ENCODE data around the gene VAV2.

The VAV2 gene

GRCh38 chr9:133729617-133730281 is 262.4 kb downstream of the VAV2 start:
- Histone ChIP-seq H3K4ac (ENCODE audit: low read length) (peak overlapping the region; percentile 37), H3K4me2 (ENCODE audit: insufficient read depth, low read length, poor library complexity, severe bottlenecking) (no peak overlapping the region), H3K4me3 (ENCODE audit: low read length in 2 of 2) (no peak overlapping the region), H3K4me1 (ENCODE audit: control insufficient read depth in 2 of 2, insufficient read depth in 1 of 2, low read depth in 1 of 2, low read length in 2 of 2) (peaks cover 0 to under 1% of the 10 kb centered on the region in 2 donors), H3K9me3 (replicated peaks in 1 of 2; ENCODE audit: control insufficient read depth in 2 of 2, insufficient read depth in 1 of 2, low read depth in 1 of 2, low read length in 2 of 2) (peaks cover 0 to 2% of the 10 kb centered on the region in 2 donors), H3K27ac (replicated peaks; ENCODE audit: low read length) (no peak overlapping the region), H3K36me3 (replicated peaks in 1 of 2; ENCODE audit: control insufficient read depth in 2 of 2, insufficient read depth in 2 of 2, low read length in 2 of 2) (no peaks in the 10 kb centered on the region), H3K23ac (ENCODE audit: low read depth, low read length, poor library complexity) (peak overlapping the region; percentile 65), H2BK12ac (ENCODE audit: low read length) (no peak overlapping the region), H3K9ac (ENCODE audit: low read depth, low read length, poor library complexity) (no peak overlapping the region), H4K8ac (ENCODE audit: low read depth, low read length) (no peak overlapping the region), H4K91ac (ENCODE audit: low read depth, low read length, poor library complexity) (no peak overlapping the region), H2BK15ac (ENCODE audit: low read length) (no peak overlapping the region), H2BK5ac (ENCODE audit: low read length) (no peak overlapping the region), H2BK120ac (ENCODE audit: low read depth, low read length) (no peak overlapping the region), H3K18ac (ENCODE audit: low read length) (peak overlapping the region; percentile 57), H3K14ac (ENCODE audit: low read length) (no peak overlapping the region), H2AFZ (ENCODE audit: low read length) (no peak overlapping the region), H3K79me1 (ENCODE audit: low read depth, low read length) (no peaks in the 10 kb centered on the region), H3K27me3 (ENCODE audit: control insufficient read depth in 3 of 3, insufficient read depth in 3 of 3, low read depth in 1 of 3, low read length in 3 of 3) (peaks cover 0 to 2% (median 0%) of the 10 kb centered on the region in 3 experiments), H2AK5ac (ENCODE audit: low read depth, low read length) (no peak overlapping the region)
- no CpG with 5 or more reads among the region's 19 CpGs for WGBS, 2 donors (ENCODE audit: extremely low coverage in 2 of 2, insufficient read length in 2 of 2, insufficient replicate concordance in 1 of 2)
- no peak for DNase-seq (ENCODE audit: low spot score)

GRCh38 chr9:133728856-133729616 is 263.1 kb downstream of the VAV2 start:
- Histone ChIP-seq H3K27me3 (ENCODE audit: control insufficient read depth in 3 of 3, insufficient read depth in 3 of 3, low read depth in 1 of 3, low read length in 3 of 3) (peaks cover 0 to 2% (median 0%) of the 10 kb centered on the region in 3 experiments), H2AFZ (ENCODE audit: low read length) (no peak overlapping the region), H4K8ac (ENCODE audit: low read depth, low read length) (no peak overlapping the region), H2BK15ac (ENCODE audit: low read length) (no peak overlapping the region), H2BK12ac (ENCODE audit: low read length) (no peak overlapping the region), H3K14ac (ENCODE audit: low read length) (no peak overlapping the region), H2AK5ac (ENCODE audit: low read depth, low read length) (peak overlapping the region; percentile 36), H2BK5ac (ENCODE audit: low read length) (no peak overlapping the region), H2BK120ac (ENCODE audit: low read depth, low read length) (no peak overlapping the region), H3K4me3 (ENCODE audit: low read length in 2 of 2) (no peak overlapping the region), H3K27ac (replicated peaks; ENCODE audit: low read length) (no peak overlapping the region), H3K9ac (ENCODE audit: low read depth, low read length, poor library complexity) (no peak overlapping the region), H3K4me1 (ENCODE audit: control insufficient read depth in 2 of 2, insufficient read depth in 1 of 2, low read depth in 1 of 2, low read length in 2 of 2) (no peaks in the 10 kb centered on the region), H3K79me1 (ENCODE audit: low read depth, low read length) (no peaks in the 10 kb centered on the region), H3K4ac (ENCODE audit: low read length) (no peak overlapping the region), H4K91ac (ENCODE audit: low read depth, low read length, poor library complexity) (no peak overlapping the region), H3K4me2 (ENCODE audit: insufficient read depth, low read length, poor library complexity, severe bottlenecking) (no peak overlapping the region), H3K36me3 (replicated peaks in 1 of 2; ENCODE audit: control insufficient read depth in 2 of 2, insufficient read depth in 2 of 2, low read length in 2 of 2) (no peaks in the 10 kb centered on the region), H3K23ac (ENCODE audit: low read depth, low read length, poor library complexity) (no peak overlapping the region), H3K18ac (ENCODE audit: low read length) (peak overlapping the region; percentile 51), H3K9me3 (replicated peaks in 1 of 2; ENCODE audit: control insufficient read depth in 2 of 2, insufficient read depth in 1 of 2, low read depth in 1 of 2, low read length in 2 of 2) (peaks cover 2 to 3% of the 10 kb centered on the region in 2 donors)
- DNase-seq (ENCODE audit: low spot score), result no peak
- 93 to 100% methylated on average over 2 to 4 of the region's 10 CpGs for WGBS, 2 donors (ENCODE audit: extremely low coverage in 2 of 2, insufficient read length in 2 of 2, insufficient replicate concordance in 1 of 2)

GRCh38 chr9:133727876-133728441 is 264.2 kb downstream of the VAV2 start:
- peaks cover 2 to 3% of the 10 kb centered on the region in 2 donors for H3K9me3 ChIP-seq (replicated peaks in 1 of 2; ENCODE audit: control insufficient read depth in 2 of 2, insufficient read depth in 1 of 2, low read depth in 1 of 2, low read length in 2 of 2)
- H2BK5ac ChIP-seq (ENCODE audit: low read length), result peak overlapping the region; percentile 75
- H3K4me2 ChIP-seq (ENCODE audit: insufficient read depth, low read length, poor library complexity, severe bottlenecking), result no peak overlapping the region
- DNase-seq (ENCODE audit: low spot score), result no peak
- H3K9ac ChIP-seq (ENCODE audit: low read depth, low read length, poor library complexity), result no peak overlapping the region
- H3K18ac ChIP-seq (ENCODE audit: low read length), result peak overlapping the region; percentile 38
- H3K36me3 ChIP-seq (replicated peaks in 1 of 2; ENCODE audit: control insufficient read depth in 2 of 2, insufficient read depth in 2 of 2, low read length in 2 of 2), result no peaks in the 10 kb centered on the region
- H3K27me3 ChIP-seq (ENCODE audit: control insufficient read depth in 3 of 3, insufficient read depth in 3 of 3, low read depth in 1 of 3, low read length in 3 of 3), result peaks cover 0 to 2% (median 0%) of the 10 kb centered on the region in 3 experiments
- peak overlapping the region; percentile 88 for H2AK5ac ChIP-seq (ENCODE audit: low read depth, low read length)
- no peak overlapping the region for H2AFZ ChIP-seq (ENCODE audit: low read length)
- no peak overlapping the region for H2BK15ac ChIP-seq (ENCODE audit: low read length)
- no peak overlapping the region for H2BK12ac ChIP-seq (ENCODE audit: low read length)
- H4K91ac ChIP-seq (ENCODE audit: low read depth, low read length, poor library complexity), result no peak overlapping the region
- no CpG with 5 or more reads among the region's 18 CpGs for WGBS, 2 donors (ENCODE audit: extremely low coverage in 2 of 2, insufficient read length in 2 of 2, insufficient replicate concordance in 1 of 2)
- H3K79me1 ChIP-seq (ENCODE audit: low read depth, low read length), result no peaks in the 10 kb centered on the region
- peak overlapping the region; percentile 55 for H3K23ac ChIP-seq (ENCODE audit: low read depth, low read length, poor library complexity)
- no peak overlapping the region for H4K8ac ChIP-seq (ENCODE audit: low read depth, low read length)
- H3K4me3 ChIP-seq (ENCODE audit: low read length in 2 of 2), result no peak overlapping the region
- H2BK120ac ChIP-seq (ENCODE audit: low read depth, low read length), result no peak overlapping the region
- H3K27ac ChIP-seq (replicated peaks; ENCODE audit: low read length), result no peak overlapping the region
- H3K4ac ChIP-seq (ENCODE audit: low read length), result no peak overlapping the region
- H3K4me1 ChIP-seq (ENCODE audit: control insufficient read depth in 2 of 2, insufficient read depth in 1 of 2, low read depth in 1 of 2, low read length in 2 of 2), result no peaks in the 10 kb centered on the region
- peak overlapping the region; percentile 71 for H3K14ac ChIP-seq (ENCODE audit: low read length)

Measured in neuronal stem cell (in vitro differentiated cells).